Testis (tissue), 5 donors: ENCODE data around the gene PIP4K2A. TPM values are rescaled to one million over a fixed set of nuclear protein-coding genes. Genes with fewer than 3 reads are reported as not detected.

ENCODE experiments used
- DNase-seq: peaks from one replicate; pipeline ENCODE4 v3.0.0-alpha.2; 2019
- H3K27ac ChIP-seq, 2 donors: fragments of 200-600 bp; sonication (generic); one replicate each; pipeline ENCODE4 v1.5.1; 2019
- H3K27me3 ChIP-seq: fragments of 200-600 bp; sonication (generic); one replicate; pipeline ENCODE4 v1.5.1; 2019
- H3K36me3 ChIP-seq: fragments of 200-600 bp; sonication (generic); one replicate; pipeline ENCODE4 v1.5.1; 2017; ENCODE audit warnings: low read depth; ENCODE audit errors: missing control alignments
- H3K4me1 ChIP-seq: fragments of 200-600 bp; sonication (generic); one replicate; pipeline ENCODE4 v1.5.1; 2019
- H3K4me3 ChIP-seq, 2 donors: fragments of 200-600 bp; sonication (generic); one replicate each; pipeline ENCODE4 v1.5.1; 2017 to 2019
- H3K9me3 ChIP-seq: fragments of 200-600 bp; sonication (generic); one replicate; pipeline ENCODE4 v1.5.1; 2017
- POLR2A ChIP-seq: fragments of 450-650 bp; IDR thresholded peaks from one replicate; pipeline ENCODE4 v1.6.1; 2017; ENCODE audit warnings: antibody characterized with exemption, mild to moderate bottlenecking, moderate library complexity
- WGBS, 2 donors: methylation state at CpG; one replicate each; pipeline ENCODE4 v1.1.5; 2018; 5-methylcytosine and 5-hydroxymethylcytosine counted together
- intact Hi-C: fragments of 100-400 bp; cut with DNase I; formaldehyde crosslinking; loops from one replicate; pipeline ENCODE4 v1.15.1; 2023; ENCODE audit warnings: low total_unique reads
- long read RNA-seq, 2 donors: transcript quantifications; one replicate each; lab custom pipeline, GENCODE V29; 2026
- polyA plus RNA-seq: library from polyadenylated mRNA; stranded (reverse); fragments of 350-450 nt; fragmentation: Illumina TruSeq; extraction: RNeasy Lipid Tissue Mini Kit (QIAGEN cat#74804); gene quantifications from one replicate; pipeline ENCODE4 v1.2.3, GENCODE V29; 2014; ENCODE audit warnings: low read depth, low replicate concordance; ENCODE audit not compliant: insufficient read depth
- total RNA-seq, 2 donors: library from RNA; depleted of rRNA; stranded (reverse); fragments of >200 nt; gene quantifications; one replicate each; pipeline ENCODE4 v1.2.3, GENCODE V29; 2016
- TF ChIP-seq, protein P1 (sequence below), 3 experiments: fragments of 450-650 bp in 2 of 3; fragments of 200-600 bp in 1 of 3; sonication (generic) in 1 of 3; IDR thresholded peaks; one replicate each; pipeline ENCODE4 v1.5.1; 2016 to 2019; ENCODE audit warnings: antibody characterized with exemption in 3 of 3, mild to moderate bottlenecking in 2 of 3, moderate library complexity in 1 of 3

PIP4K2A gene
- total RNA-seq (10 to 100 TPM; 12.6 to 15.8 TPM), polyA plus RNA-seq (26.0 TPM)
- long read RNA-seq, donor 1, partial matches to known transcripts = 0 of 3 reads
- long read RNA-seq, donor 1, other reads (novel, unspliced or antisense) = 0 of 3 reads
- long read RNA-seq, donor 2, transcript PIP4K2A-202 (10 exons, 3,802 nt) = major isoform, 6 of 6 reads
- long read RNA-seq, donor 2, partial matches to known transcripts = 0 of 6 reads
- long read RNA-seq, donor 2, other reads (novel, unspliced or antisense) = 0 of 6 reads

DNA sequence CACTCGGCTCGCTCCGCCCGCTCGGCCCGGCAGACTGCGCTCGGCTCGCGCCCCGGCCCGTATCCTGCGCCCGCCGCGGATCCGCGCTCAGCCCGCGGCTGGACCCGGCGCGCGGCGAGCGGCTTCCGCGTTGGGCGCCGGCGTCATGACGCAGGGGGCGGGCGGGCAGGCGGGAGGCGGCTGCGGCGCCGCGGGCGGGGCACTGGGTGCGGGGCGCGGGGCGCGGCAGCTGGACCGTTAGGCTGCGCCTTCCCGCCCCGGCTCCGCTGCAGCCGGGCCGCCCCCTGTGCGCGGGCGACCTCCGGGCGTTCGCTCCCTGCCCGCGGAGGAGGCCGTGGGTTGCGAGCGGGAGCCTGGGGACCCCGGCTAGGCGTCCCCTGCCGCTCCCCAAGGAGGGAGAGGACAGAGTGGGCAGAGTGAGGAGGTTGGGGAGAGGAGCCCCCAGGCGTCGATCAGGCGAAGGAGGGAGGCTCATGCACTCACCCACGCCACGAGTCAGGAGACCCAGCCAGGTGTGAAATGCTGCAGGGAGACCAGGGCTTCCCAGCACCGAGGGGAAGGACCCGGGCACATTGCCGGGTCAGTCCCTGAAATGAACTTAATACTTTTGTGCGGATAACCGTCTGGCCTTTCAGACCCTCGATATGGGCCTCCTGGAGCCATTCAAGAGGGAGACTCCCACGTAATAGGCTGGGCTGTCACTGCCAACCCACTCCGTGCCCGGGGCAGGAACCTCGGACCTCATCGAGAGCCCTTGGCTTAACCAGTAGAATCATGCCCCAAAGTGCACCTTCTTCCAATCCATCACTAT is at the start of gene PIP4K2A:
PIP4K2A (minus strand) TSS at position 100 of the 811 bp plus-strand sequence. CDS start 252 bp downstream, outside the sequence.
- DNase-seq = peak; percentile 75
- TF ChIP-seq POLR2A = no peak
- TF ChIP-seq, protein P1, sequence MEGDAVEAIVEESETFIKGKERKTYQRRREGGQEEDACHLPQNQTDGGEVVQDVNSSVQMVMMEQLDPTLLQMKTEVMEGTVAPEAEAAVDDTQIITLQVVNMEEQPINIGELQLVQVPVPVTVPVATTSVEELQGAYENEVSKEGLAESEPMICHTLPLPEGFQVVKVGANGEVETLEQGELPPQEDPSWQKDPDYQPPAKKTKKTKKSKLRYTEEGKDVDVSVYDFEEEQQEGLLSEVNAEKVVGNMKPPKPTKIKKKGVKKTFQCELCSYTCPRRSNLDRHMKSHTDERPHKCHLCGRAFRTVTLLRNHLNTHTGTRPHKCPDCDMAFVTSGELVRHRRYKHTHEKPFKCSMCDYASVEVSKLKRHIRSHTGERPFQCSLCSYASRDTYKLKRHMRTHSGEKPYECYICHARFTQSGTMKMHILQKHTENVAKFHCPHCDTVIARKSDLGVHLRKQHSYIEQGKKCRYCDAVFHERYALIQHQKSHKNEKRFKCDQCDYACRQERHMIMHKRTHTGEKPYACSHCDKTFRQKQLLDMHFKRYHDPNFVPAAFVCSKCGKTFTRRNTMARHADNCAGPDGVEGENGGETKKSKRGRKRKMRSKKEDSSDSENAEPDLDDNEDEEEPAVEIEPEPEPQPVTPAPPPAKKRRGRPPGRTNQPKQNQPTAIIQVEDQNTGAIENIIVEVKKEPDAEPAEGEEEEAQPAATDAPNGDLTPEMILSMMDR (IDR thresholded peaks at IDR 0.05) = no peak
- H3K36me3 ChIP-seq = no peaks in the 10 kb centered on the region
- peak within 1 kb of the TSS; percentile 74 to 76 for H3K27ac ChIP-seq
- 14 to 18% methylated on average over 15 to 36 of the region's 83 CpGs for WGBS, 2 donors
- intact Hi-C loops = no loop called here
- H3K9me3 ChIP-seq = no peaks in the 10 kb centered on the region
- H3K27me3 ChIP-seq = no peaks in the 10 kb centered on the region
- H3K4me1 ChIP-seq = peaks cover 3% of the 10 kb centered on the region
- H3K4me3 ChIP-seq = peak within 1 kb of the TSS; percentile 70 to 92

DNA sequence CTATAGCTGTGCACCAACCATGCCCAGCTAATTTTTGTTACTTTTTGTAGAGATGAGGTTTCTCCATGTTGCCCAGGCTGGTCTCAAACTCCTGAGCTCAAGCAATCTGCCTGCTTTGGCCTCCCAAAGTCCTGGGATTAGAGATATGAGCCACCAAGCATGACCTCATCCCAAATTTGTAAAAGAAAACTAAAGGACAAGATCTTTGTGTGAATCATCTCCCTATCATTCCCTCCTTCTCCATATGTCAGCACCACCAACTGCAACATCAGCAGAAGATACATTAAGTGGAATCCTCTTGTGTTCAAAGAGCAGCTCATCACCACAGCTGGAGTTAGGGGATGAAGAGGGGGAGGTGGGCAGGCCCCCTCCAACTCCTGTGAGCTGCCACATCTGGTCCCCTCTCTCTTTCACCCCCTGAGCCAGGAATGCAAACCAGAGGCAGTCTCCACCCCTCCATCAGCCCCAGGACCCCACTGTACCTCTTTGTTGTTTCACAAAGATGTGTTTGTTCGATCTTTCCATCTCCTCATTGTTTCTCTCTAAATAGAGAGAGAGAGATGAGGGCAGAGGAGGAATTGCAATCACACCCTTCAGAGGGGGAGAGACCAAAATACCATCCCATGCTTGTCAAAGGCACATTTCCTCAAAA is 47.3 kb upstream of the PIP4K2A start:
- Histone ChIP-seq H3K4me3 (no peak overlapping the region), H3K27me3 (no peaks in the 10 kb centered on the region), H3K36me3 (no peaks in the 10 kb centered on the region), H3K9me3 (no peaks in the 10 kb centered on the region), H3K4me1 (no peaks in the 10 kb centered on the region), H3K27ac (no peak overlapping the region)
- 88 to 100% methylated on average over 1 of the region's 1 CpG for WGBS, 2 donors
- no peak for TF ChIP-seq POLR2A
- DNase-seq = no peak
- intact Hi-C loops = no loop called here

DNA sequence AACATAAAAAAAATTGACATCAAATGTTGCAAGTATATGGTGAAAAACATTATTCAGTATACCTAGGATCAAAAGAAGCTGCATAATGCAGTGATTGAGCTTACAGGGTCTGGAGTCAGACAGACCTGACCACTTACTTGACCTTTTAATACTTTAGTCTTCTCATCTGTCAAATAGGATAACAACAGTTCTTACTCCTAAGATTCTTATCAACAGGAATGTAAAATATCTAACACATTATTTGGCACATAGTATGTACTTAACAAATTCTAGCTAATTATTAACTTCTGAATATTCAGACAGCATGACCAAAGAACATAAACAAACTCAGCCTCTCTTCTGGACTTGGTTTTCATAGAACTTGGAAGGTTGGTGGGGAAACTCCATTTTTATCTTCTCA is 45.6 kb upstream of the PIP4K2A start:
- no peaks in the 10 kb centered on the region for H3K4me1 ChIP-seq
- H3K27me3 ChIP-seq = no peaks in the 10 kb centered on the region
- no peak for DNase-seq
- TF ChIP-seq, protein P1 (IDR thresholded peaks at IDR 0.05) = no peak
- TF ChIP-seq POLR2A = no peak
- H3K36me3 ChIP-seq = no peaks in the 10 kb centered on the region
- intact Hi-C loops = no loop called here
- H3K4me3 ChIP-seq = no peak overlapping the region
- H3K9me3 ChIP-seq = no peaks in the 10 kb centered on the region
- no peak overlapping the region for H3K27ac ChIP-seq

DNA sequence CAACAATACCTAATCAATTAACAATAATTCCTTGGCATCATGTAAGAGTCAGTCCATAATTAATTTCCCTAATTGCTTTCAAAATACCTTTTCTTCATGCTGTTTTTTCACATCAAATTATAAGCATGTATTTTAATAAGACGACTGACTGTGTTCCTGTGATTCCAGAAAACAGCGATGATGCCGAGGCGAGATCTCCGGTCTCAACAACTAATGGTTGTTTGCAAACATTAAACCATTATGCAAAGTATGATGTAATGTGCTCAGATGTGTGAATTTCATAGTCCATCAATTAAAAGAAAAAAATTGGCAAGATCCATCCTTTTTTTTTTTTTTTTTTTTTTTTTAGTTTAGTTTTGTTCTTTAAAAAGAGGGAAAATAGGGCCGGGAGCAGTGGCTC is 44.5 kb upstream of the PIP4K2A start:
- DNase-seq = no peak
- 93 to 99% methylated on average over 6 of the region's 6 CpGs for WGBS, 2 donors
- Histone ChIP-seq H3K9me3 (no peaks in the 10 kb centered on the region), H3K4me3 (no peak overlapping the region), H3K27me3 (no peaks in the 10 kb centered on the region), H3K4me1 (no peaks in the 10 kb centered on the region), H3K36me3 (no peaks in the 10 kb centered on the region), H3K27ac (no peak overlapping the region)
- no peak for TF ChIP-seq POLR2A
- TF ChIP-seq, protein P1 (IDR thresholded peaks at IDR 0.05) = no peak
- intact Hi-C loops = no loop called here

DNA sequence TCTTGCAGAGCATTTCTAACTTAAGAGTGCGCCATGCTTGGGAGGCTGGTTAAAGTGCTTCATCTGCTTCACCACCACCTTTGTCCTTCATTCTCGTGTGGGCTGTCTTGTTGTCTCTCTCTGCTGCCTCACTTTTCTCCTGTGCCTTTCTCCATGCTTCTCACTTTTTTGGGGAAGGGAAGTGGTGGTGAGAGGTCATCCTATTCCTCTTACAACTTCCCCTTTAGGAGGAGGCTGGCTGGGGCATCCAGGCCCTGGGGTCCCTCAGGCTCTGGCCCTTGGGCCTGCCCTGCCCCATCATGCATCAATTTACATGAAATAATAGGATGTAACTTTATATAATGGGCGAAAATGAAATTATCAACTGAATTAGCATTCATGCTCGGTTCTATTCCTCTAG is 39.9 kb upstream of the PIP4K2A start:
- H3K4me3 ChIP-seq = no peak overlapping the region
- TF ChIP-seq, protein P1 (IDR thresholded peaks at IDR 0.05) = no peak
- TF ChIP-seq POLR2A = no peak
- no peaks in the 10 kb centered on the region for H3K4me1 ChIP-seq
- H3K9me3 ChIP-seq = no peaks in the 10 kb centered on the region
- 88% methylated on average over 4 of the region's 4 CpGs for WGBS, 2 donors
- H3K27me3 ChIP-seq = no peaks in the 10 kb centered on the region
- DNase-seq = no peak
- H3K36me3 ChIP-seq = no peaks in the 10 kb centered on the region
- intact Hi-C loops = no loop called here
- H3K27ac ChIP-seq = no peak overlapping the region
